ENCODE results near the gene GPR162. TPM values are rescaled to one million over a fixed set of nuclear protein-coding genes. Genes with fewer than 3 reads are reported as not detected.
A peak's percentile ranks its signal among the peaks of the same experiment; 100 is the strongest.

The GPR162 gene
- total and polyA plus RNA-seq, 3 experiments from 2014 or later: 0.11 TPM; not detected in 2

GRCh38 chr12:6775185-6776174 lies 46.1 kb upstream of the GPR162 start:
- CTCF ChIA-PET: interaction anchor here (1.0 to 11.0 kb wide), 8 partner anchors 9 to 116 kb away, joined by 3 to 162 read pairs (median 4); partner anchors contain the start of genes MLF2, PTMS, SPSB2 and ZNF384
- H3K4me3 Mint-ChIP-seq: peak overlapping the region; percentile 93 to 99 (median 97)
- Histone ChIP-seq H3K36me3 (ENCODE audit: insufficient read depth, low read length) (no peaks in the 10 kb centered on the region), H3K27me3 (ENCODE audit: insufficient read depth, low read length, poor library complexity, severe bottlenecking) (no peaks in the 10 kb centered on the region), H3K9me3 (ENCODE audit: low read length) (no peaks in the 10 kb centered on the region), H3K4me3 (ENCODE audit: low read length) (peak overlapping the region; percentile 54), H3K27ac (ENCODE audit: low read depth, low read length) (peak overlapping the region; percentile 75), H3K4me1 (ENCODE audit: insufficient read depth, low read length) (peaks cover 65% of the 10 kb centered on the region)
- POLR2A ChIA-PET: interaction anchor here (0.8 to 2.7 kb wide), 6 partner anchors 10 to 141 kb away, joined by 3 to 23 read pairs (median 6); partner anchors contain the start of genes COPS7A, MLF2 and ZNF384
- peak overlapping the region; percentile 94 to 100 (median 99) for H3K27ac Mint-ChIP-seq
- H3K27me3 Mint-ChIP-seq: peaks cover 0 to 7% of the 10 kb centered on the region in 2 donors
- DNase-seq: peak in 1 of 5 donors; percentile 47
- no peaks in the 10 kb centered on the region for H3K9me3 Mint-ChIP-seq
- peaks cover 54 to 71% (median 59%) of the 10 kb centered on the region in 3 donors for H3K4me1 Mint-ChIP-seq
- H3K36me3 Mint-ChIP-seq: peaks cover 0 to 25% (median 2%) of the 10 kb centered on the region in 3 donors

DNA sequence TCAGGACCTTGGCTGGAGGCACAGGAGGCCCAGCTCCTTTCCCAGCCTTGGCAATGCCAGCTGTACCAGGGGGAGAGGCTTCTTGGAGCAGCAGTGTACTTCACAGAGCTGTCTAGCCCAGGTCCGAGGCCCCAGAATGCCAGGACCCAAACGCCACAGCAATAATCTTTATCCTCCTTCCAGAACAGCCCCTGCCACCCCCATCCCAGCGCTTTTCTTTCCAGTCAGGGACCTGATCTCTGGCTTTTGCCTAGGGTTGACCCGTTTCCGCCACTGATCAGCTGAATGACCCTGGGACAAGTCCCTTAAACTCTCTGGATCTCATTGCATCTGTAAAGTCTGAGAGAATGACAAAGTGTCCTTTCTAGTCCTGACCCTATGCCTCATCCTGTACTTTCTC lies 44.2 kb upstream of the GPR162 start:
- Histone ChIP-seq H3K4me3 (ENCODE audit: low read length) (no peak overlapping the region), H3K4me1 (ENCODE audit: insufficient read depth, low read length) (peaks cover 55% of the 10 kb centered on the region), H3K27ac (ENCODE audit: low read depth, low read length) (no peak overlapping the region), H3K9me3 (ENCODE audit: low read length) (no peaks in the 10 kb centered on the region), H3K36me3 (ENCODE audit: insufficient read depth, low read length) (no peaks in the 10 kb centered on the region), H3K27me3 (ENCODE audit: insufficient read depth, low read length, poor library complexity, severe bottlenecking) (no peaks in the 10 kb centered on the region)
- POLR2A ChIA-PET: no interaction called here
- Mint-ChIP-seq H3K4me1 (peaks cover 42 to 56% (median 45%) of the 10 kb centered on the region in 3 donors), H3K36me3 (peaks cover 0 to 25% (median 2%) of the 10 kb centered on the region in 3 donors), H3K27ac (peak overlapping the region in 4 of 8 donors; percentile 23 to 68 (median 42)), H3K9me3 (no peaks in the 10 kb centered on the region), H3K27me3 (peaks cover 0 to 7% of the 10 kb centered on the region in 2 donors), H3K4me3 (peak overlapping the region in 3 of 7 donors; percentile 32 to 76 (median 69))
- DNase-seq: no peak
- CTCF ChIA-PET: interaction anchor here (0.8 to 11.0 kb wide), 4 partner anchors 11 to 53 kb away, joined by 3 to 162 read pairs (median 26); partner anchors contain the start of genes COPS7A, MLF2 and PTMS

DNA sequence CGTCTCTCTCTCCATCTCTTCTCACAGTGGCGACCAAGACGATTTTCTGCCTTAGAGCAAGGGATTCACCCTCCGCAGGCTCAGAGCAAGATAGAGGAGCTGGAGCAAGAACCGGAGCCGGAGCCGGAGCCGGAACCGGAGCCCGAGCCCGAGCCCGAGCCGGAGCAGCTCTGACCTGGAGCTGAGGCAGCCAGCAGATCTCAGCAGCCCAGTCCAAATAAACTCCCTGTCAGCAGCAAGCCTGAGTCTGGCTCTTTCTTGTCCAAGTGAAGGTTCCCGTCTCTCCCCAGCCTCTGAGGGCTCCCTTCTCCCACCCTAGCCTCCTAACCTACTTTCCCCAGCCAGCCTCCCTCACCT lies 43.4 kb upstream of the GPR162 start:
- peaks cover 0 to 25% (median 2%) of the 10 kb centered on the region in 3 donors for H3K36me3 Mint-ChIP-seq
- Histone ChIP-seq H3K27me3 (ENCODE audit: insufficient read depth, low read length, poor library complexity, severe bottlenecking) (no peaks in the 10 kb centered on the region), H3K4me3 (ENCODE audit: low read length) (peak overlapping the region; percentile 63), H3K9me3 (ENCODE audit: low read length) (no peaks in the 10 kb centered on the region), H3K36me3 (ENCODE audit: insufficient read depth, low read length) (no peaks in the 10 kb centered on the region), H3K4me1 (ENCODE audit: insufficient read depth, low read length) (peaks cover 55% of the 10 kb centered on the region), H3K27ac (ENCODE audit: low read depth, low read length) (no peak overlapping the region)
- peaks cover 0 to 7% of the 10 kb centered on the region in 2 donors for H3K27me3 Mint-ChIP-seq
- CTCF ChIA-PET: interaction anchor here (0.6 to 11.0 kb wide), 15 partner anchors 12 to 175 kb away, joined by 3 to 162 read pairs (median 5); partner anchors contain the start of genes COPS7A, MLF2, PTMS and USP5
- H3K4me1 Mint-ChIP-seq: peaks cover 37 to 48% (median 43%) of the 10 kb centered on the region in 3 donors
- POLR2A ChIA-PET: interaction anchor here (1.6 kb wide), 1 partner anchor 25 kb away, joined by 6 read pairs; the partner anchor contains the start of gene MLF2
- DNase-seq: no peak
- H3K4me3 Mint-ChIP-seq: peak overlapping the region in 6 of 7 donors; percentile 74 to 85 (median 76)
- H3K9me3 Mint-ChIP-seq: no peaks in the 10 kb centered on the region
- peak overlapping the region; percentile 54 to 96 (median 86) for H3K27ac Mint-ChIP-seq

- DNase-seq: peak; percentile 81 to 92 (median 85)
- H3K27ac Mint-ChIP-seq: peak overlapping the region; percentile 54 to 95 (median 86)
- Histone ChIP-seq H3K27me3 (ENCODE audit: insufficient read depth, low read length, poor library complexity, severe bottlenecking) (no peaks in the 10 kb centered on the region), H3K4me1 (ENCODE audit: insufficient read depth, low read length) (peaks cover 60% of the 10 kb centered on the region), H3K36me3 (ENCODE audit: insufficient read depth, low read length) (no peaks in the 10 kb centered on the region), H3K27ac (ENCODE audit: low read depth, low read length) (no peak overlapping the region), H3K4me3 (ENCODE audit: low read length) (peak overlapping the region; percentile 63), H3K9me3 (ENCODE audit: low read length) (no peaks in the 10 kb centered on the region)
- peak overlapping the region; percentile 74 to 93 (median 77) for H3K4me3 Mint-ChIP-seq
- peaks cover 0 to 7% of the 10 kb centered on the region in 2 donors for H3K27me3 Mint-ChIP-seq
- H3K9me3 Mint-ChIP-seq: no peaks in the 10 kb centered on the region
- peaks cover 35 to 44% (median 40%) of the 10 kb centered on the region in 3 donors for H3K4me1 Mint-ChIP-seq
- peaks cover 0 to 25% (median 2%) of the 10 kb centered on the region in 3 donors for H3K36me3 Mint-ChIP-seq
- ChIA-PET CTCF (interaction anchor here (0.6 to 11.0 kb wide), 15 partner anchors 12 to 175 kb away, joined by 3 to 162 read pairs (median 5); partner anchors contain the start of genes COPS7A, MLF2, PTMS and USP5), POLR2A (interaction anchor here (1.6 kb wide), 1 partner anchor 25 kb away, joined by 6 read pairs; the partner anchor contains the start of gene MLF2)
Observed at GRCh38 chr12:6778574-6779550, 42.8 kb upstream of the GPR162 start.

DNA sequence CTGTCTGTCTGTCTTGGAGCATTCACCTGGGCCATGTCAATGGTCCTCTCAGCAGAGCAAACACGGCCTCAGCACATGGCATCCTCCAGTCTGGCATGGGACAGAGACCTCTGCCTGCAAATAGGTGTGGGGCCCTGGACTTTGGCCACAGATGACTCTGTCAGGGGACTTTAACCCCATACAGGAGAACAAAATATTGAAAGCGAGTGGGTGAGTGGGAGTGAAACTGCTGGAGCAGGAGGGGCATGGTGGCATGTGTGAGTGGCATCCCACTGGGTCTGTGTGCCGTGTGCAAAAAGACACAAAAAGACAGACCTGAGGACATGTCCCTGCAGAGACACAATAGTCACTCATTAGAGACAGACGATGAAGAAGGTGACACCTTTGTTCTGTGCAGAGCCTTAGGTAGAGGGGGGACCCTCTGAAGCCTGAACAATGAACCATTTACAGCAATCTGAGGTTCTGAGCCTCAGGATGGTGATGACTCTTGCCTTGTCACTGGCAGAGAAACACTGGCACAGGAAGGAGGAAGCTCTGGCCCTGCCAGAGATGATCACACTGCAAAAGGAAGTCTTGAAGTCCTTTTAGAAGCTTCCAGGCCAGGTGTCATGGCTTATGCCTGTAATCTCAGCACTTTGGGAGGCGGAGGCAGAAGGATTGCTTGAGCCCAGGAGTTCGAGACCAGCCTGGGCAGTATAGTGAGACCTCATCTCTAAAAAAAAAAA lies 41.8 kb upstream of the GPR162 start:
- Histone ChIP-seq H3K4me3 (ENCODE audit: low read length) (no peak overlapping the region), H3K27me3 (ENCODE audit: insufficient read depth, low read length, poor library complexity, severe bottlenecking) (no peaks in the 10 kb centered on the region), H3K9me3 (ENCODE audit: low read length) (no peaks in the 10 kb centered on the region), H3K4me1 (ENCODE audit: insufficient read depth, low read length) (peaks cover 60% of the 10 kb centered on the region), H3K36me3 (ENCODE audit: insufficient read depth, low read length) (no peaks in the 10 kb centered on the region), H3K27ac (ENCODE audit: low read depth, low read length) (no peak overlapping the region)
- POLR2A ChIA-PET: interaction anchor here (1.6 kb wide), 1 partner anchor 26 kb away, joined by 6 read pairs; the partner anchor contains the start of gene MLF2
- CTCF ChIA-PET: interaction anchor here (1.2 to 11.0 kb wide), 6 partner anchors 12 to 45 kb away, joined by 4 to 162 read pairs (median 8); partner anchors contain the start of genes MLF2 and PTMS
- no peak for DNase-seq
- Mint-ChIP-seq H3K4me3 (peak overlapping the region in 1 of 7 donors; percentile 49), H3K9me3 (no peaks in the 10 kb centered on the region), H3K27me3 (peaks cover 0 to 3% of the 10 kb centered on the region in 2 donors), H3K4me1 (peaks cover 28 to 34% (median 33%) of the 10 kb centered on the region in 3 donors), H3K27ac (peak overlapping the region in 3 of 8 donors; percentile 28 to 47 (median 29)), H3K36me3 (peaks cover 0 to 19% (median 1%) of the 10 kb centered on the region in 3 donors)

- POLR2A ChIA-PET: no interaction called here
- Histone ChIP-seq H3K36me3 (ENCODE audit: insufficient read depth, low read length) (no peaks in the 10 kb centered on the region), H3K27me3 (ENCODE audit: insufficient read depth, low read length, poor library complexity, severe bottlenecking) (no peaks in the 10 kb centered on the region), H3K27ac (ENCODE audit: low read depth, low read length) (no peak overlapping the region), H3K4me1 (ENCODE audit: insufficient read depth, low read length) (peaks cover 60% of the 10 kb centered on the region), H3K9me3 (ENCODE audit: low read length) (no peaks in the 10 kb centered on the region), H3K4me3 (ENCODE audit: low read length) (no peak overlapping the region)
- Mint-ChIP-seq H3K9me3 (no peaks in the 10 kb centered on the region), H3K27me3 (peaks cover 0 to 3% of the 10 kb centered on the region in 2 donors), H3K4me1 (peaks cover 21 to 27% (median 26%) of the 10 kb centered on the region in 3 donors), H3K36me3 (peaks cover 0 to 15% (median 0%) of the 10 kb centered on the region in 3 donors), H3K27ac (no peak overlapping the region), H3K4me3 (peak overlapping the region in 1 of 7 donors; percentile 13)
- CTCF ChIA-PET: interaction anchor here (0.8 to 6.3 kb wide), 5 partner anchors 14 to 178 kb away, joined by 3 to 47 read pairs (median 4); partner anchors contain the start of genes MLF2 and PTMS
- no peak for DNase-seq
Observed at GRCh38 chr12:6780573-6780972, 41.0 kb upstream of the GPR162 start.
